OCI-LY7 (cell line): ENCODE results near the gene C12orf76.

Experiments used
- CTCF ChIP-seq: fragments of 200-600 bp; sonication (generic); conservative IDR thresholded peaks from 2 replicates; pipeline ENCODE4 v1.5.1; 2014; ENCODE audit warnings: mild to moderate bottlenecking, antibody characterized with exemption, low read length, moderate library complexity, mixed read lengths
- EZH2phosphoT487 ChIP-seq: fragments of 200-600 bp; sonication (generic); IDR thresholded peaks from 2 replicates; pipeline ENCODE4 v1.6.1; 2018; ENCODE audit warnings: low read depth, borderline replicate concordance, mild to moderate bottlenecking, mixed run types, antibody characterized with exemption, low read length, moderate library complexity, mixed read lengths

GRCh38 chr12:109993091-109993490, 55.2 kb downstream of the C12orf76 start:
- TF ChIP-seq CTCF (no peak), EZH2phosphoT487 (no peak)
